ENCODE results near the gene SLC2A8. TPM values are rescaled to one million over a fixed set of nuclear protein-coding genes. Genes with fewer than 3 reads are reported as not detected.

SLC2A8 gene
- total RNA-seq, 4 donors from 2014 or later: 7.4 to 58.1 (median 42.9) TPM

DNA sequence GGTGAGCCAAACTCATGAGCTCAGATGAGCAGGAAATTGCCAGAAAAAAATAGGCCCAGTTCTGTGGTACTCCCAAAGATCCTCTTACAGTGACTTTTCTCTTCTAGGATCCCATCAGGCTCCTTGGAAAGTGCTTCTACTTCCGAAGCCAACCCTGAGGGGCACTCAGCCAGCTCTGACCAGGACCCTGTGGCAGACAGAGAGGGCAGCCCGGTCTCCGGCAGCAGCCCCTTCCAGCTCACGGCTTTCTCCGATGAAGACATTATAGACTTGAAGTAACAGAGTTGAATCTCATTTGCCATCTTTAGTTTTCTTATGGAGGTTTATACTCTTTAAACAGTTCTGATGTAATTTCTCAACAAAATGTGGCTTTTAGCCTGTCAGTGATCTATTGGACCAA lies 4.0 kb upstream of the SLC2A8 start:
- Histone ChIP-seq H3K27ac (no peak overlapping the region), H3K4me1 (peaks cover 0 to 24% (median 6%) of the 10 kb centered on the region in 4 donors), H3K4me3 (no peak overlapping the region), H3K27me3 (no peaks in the 10 kb centered on the region), H3K36me3 (no peaks in the 10 kb centered on the region), H3K9me3 (no peaks in the 10 kb centered on the region)
- DNase-seq: no peak
- TF ChIP-seq POLR2A (IDR thresholded peaks at IDR 0.05): no peak
- TF ChIP-seq, protein P1, sequence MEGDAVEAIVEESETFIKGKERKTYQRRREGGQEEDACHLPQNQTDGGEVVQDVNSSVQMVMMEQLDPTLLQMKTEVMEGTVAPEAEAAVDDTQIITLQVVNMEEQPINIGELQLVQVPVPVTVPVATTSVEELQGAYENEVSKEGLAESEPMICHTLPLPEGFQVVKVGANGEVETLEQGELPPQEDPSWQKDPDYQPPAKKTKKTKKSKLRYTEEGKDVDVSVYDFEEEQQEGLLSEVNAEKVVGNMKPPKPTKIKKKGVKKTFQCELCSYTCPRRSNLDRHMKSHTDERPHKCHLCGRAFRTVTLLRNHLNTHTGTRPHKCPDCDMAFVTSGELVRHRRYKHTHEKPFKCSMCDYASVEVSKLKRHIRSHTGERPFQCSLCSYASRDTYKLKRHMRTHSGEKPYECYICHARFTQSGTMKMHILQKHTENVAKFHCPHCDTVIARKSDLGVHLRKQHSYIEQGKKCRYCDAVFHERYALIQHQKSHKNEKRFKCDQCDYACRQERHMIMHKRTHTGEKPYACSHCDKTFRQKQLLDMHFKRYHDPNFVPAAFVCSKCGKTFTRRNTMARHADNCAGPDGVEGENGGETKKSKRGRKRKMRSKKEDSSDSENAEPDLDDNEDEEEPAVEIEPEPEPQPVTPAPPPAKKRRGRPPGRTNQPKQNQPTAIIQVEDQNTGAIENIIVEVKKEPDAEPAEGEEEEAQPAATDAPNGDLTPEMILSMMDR (IDR thresholded peaks at IDR 0.05): no peak

DNA sequence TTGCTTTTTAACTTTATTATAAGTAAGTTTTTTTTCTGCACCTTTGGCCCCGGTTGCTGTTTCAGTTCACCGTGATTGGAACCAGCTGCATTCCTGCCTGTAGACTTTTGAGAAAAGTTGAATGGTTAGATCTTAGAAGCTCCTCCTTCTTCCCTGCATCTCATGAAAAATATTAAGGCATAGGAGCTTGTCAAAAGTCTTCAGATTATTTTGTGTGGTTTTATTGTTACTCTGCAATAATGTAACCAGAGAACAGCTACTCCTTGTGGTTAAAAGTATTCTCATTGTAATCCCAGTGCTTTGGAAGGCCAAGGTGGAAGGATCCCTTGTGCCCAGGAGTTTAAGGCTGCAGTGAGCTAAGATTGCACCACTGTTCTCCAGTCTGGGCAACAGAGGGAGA lies 3.3 kb upstream of the SLC2A8 start:
- Histone ChIP-seq H3K36me3 (no peaks in the 10 kb centered on the region), H3K27me3 (no peaks in the 10 kb centered on the region), H3K27ac (no peak overlapping the region), H3K4me1 (peaks cover 0 to 28% (median 8%) of the 10 kb centered on the region in 4 donors), H3K9me3 (no peaks in the 10 kb centered on the region), H3K4me3 (no peak overlapping the region)
- no peak for TF ChIP-seq POLR2A (IDR thresholded peaks at IDR 0.05)
- TF ChIP-seq, protein P1 (IDR thresholded peaks at IDR 0.05): peak in 2 of 6 experiments; percentile 18 to 26
- DNase-seq: no peak

DNA sequence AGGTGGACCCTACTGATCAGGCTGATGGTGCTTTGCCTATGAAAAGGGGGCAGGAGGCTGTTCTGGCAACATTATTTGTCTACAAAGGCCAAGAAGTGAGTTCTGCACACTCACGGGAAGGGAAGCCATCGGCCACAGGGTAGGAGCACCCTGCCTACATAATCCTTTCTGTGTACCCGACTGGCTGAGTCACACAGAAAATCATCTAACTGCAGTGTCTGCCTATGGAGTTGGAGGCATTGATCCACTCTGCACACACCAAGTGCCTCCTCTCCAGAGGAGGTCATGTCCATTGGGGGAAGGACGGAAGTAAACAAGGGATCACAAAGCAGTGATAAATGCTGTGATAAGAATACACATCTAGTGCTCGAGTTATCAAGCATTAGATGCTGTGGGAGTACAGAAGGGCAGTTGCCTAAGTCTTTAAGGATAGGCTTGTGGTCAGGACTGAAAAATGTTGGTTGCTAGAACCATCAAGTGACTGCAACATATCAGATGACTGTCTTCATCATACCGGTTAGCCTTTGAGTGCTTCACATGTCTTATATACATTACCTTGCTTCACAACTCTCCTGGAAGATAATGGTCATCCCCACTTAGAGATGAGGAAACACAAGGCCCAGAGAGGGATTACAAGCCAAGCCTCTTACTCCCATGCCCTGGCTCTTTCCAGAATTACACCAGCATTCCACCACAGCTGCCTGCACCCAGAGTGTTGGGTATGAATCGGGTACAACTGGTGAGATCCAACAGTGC lies 1.3 kb upstream of the SLC2A8 start:
- DNase-seq: no peak
- Histone ChIP-seq H3K4me1 (peaks cover 0 to 18% (median 8%) of the 10 kb centered on the region in 4 donors), H3K36me3 (peaks cover 0 to 6% (median 0%) of the 10 kb centered on the region in 3 donors), H3K9me3 (no peaks in the 10 kb centered on the region), H3K4me3 (peak overlapping the region in 3 of 4 donors; percentile 40 to 100 (median 87)), H3K27me3 (no peaks in the 10 kb centered on the region), H3K27ac (peak overlapping the region in 1 of 4 donors; percentile 40)
- TF ChIP-seq, protein P1 (IDR thresholded peaks at IDR 0.05): no peak
- TF ChIP-seq POLR2A (IDR thresholded peaks at IDR 0.05): no peak

DNA sequence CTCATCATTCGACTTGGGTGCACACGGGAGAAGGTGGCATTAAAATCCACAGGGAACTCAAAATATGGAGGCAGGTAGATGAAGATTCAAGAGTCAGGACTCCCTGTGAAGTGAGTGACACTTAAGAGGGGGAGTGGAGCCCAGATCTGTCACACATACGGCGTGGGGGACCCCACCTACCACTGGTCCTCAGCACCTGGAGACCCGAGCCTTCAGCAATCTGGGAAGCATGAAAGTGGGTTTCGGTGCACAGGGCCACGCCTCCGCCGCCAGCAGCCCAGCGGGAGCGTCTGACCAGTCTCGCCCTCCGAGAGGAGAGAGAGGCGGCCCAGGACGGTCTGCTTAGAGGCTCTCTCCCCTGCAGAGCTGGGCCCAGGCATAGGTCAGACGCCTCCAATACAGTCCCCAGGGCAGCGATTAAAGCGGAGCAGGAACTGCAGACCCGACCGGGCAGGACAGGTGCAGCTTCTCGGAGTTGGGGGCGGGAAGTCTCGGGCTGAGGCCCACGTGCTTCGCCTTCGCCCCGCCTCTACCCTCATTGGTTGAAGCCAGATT lies 639 bp upstream of the SLC2A8 start:
- TF ChIP-seq, protein P1 (IDR thresholded peaks at IDR 0.05): no peak
- TF ChIP-seq POLR2A (IDR thresholded peaks at IDR 0.05): peak in 1 of 2 donors; percentile 19
- no peaks in the 10 kb centered on the region for H3K27me3 ChIP-seq
- no peaks in the 10 kb centered on the region for H3K9me3 ChIP-seq
- peak overlapping the region; percentile 40 to 100 (median 74) for H3K4me3 ChIP-seq
- H3K27ac ChIP-seq: peak overlapping the region; percentile 40 to 84 (median 56)
- H3K36me3 ChIP-seq: peaks cover 0 to 9% (median 0%) of the 10 kb centered on the region in 3 donors
- H3K4me1 ChIP-seq: peaks cover 0 to 17% (median 8%) of the 10 kb centered on the region in 4 donors
- DNase-seq: no peak

DNA sequence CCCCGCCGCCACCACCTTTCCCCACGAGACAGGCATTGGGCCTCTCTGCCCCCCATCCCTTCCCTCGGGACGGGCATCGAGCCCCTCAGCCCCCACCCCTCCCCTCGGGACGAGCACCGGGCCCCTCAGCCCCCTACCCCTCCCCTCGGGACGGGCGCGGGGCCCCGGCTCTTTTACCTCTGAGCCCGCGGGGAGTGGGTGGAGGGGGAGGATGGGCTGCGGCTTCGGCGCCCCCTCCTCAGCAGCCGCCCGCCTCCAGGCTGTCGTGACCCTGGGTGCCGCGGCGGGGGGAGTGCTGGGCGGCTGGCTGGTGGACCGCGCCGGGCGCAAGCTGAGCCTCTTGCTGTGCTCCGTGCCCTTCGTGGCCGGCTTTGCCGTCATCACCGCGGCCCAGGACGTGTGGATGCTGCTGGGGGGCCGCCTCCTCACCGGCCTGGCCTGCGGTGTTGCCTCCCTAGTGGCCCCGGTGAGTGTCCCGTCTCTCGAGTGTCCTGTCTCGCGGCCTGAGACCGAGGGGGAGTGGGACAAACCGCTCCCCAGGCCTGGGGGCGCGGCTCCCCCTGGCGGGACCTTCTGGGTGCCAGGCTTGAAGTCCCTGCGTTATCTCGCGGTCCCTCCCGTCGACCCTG lies 791 bp downstream of the SLC2A8 start:
- Histone ChIP-seq H3K9me3 (no peaks in the 10 kb centered on the region), H3K4me1 (peaks cover 0 to 17% (median 8%) of the 10 kb centered on the region in 4 donors), H3K27me3 (no peaks in the 10 kb centered on the region), H3K27ac (peak overlapping the region; percentile 82 to 98 (median 90)), H3K4me3 (peak overlapping the region; percentile 60 to 100 (median 88)), H3K36me3 (peaks cover 0 to 9% (median 0%) of the 10 kb centered on the region in 3 donors)
- peak; percentile 39 to 76 (median 74) for DNase-seq
- TF ChIP-seq, protein P1 (IDR thresholded peaks at IDR 0.05): peak in 5 of 6 experiments; percentile 13 to 63 (median 52)
- TF ChIP-seq POLR2A (IDR thresholded peaks at IDR 0.05): no peak

All from Peyer's patch (tissue), 4 donors.